A673 (cell line): ENCODE measurements around the gene SLC9A4.

Experiments
- EZH2 ChIP-seq: fragments of 200-600 bp; sonication (generic); IDR thresholded peaks from 2 replicates; pipeline ENCODE4 v1.6.1; 2017; ENCODE audit warnings: borderline replicate concordance, low read depth, mild to moderate bottlenecking, mixed read lengths, antibody characterized with exemption, low read length; ENCODE audit not compliant: poor library complexity, severe bottlenecking
- TF ChIP-seq, protein P1 (sequence below): fragments of 300-800, 200-600 bp; sonication (generic); conservative IDR thresholded peaks from 2 replicates; pipeline ENCODE4 v1.5.1; 2017; ENCODE audit warnings: low read depth, mild to moderate bottlenecking, antibody characterized with exemption, low read length, moderate library complexity, mixed read lengths

DNA sequence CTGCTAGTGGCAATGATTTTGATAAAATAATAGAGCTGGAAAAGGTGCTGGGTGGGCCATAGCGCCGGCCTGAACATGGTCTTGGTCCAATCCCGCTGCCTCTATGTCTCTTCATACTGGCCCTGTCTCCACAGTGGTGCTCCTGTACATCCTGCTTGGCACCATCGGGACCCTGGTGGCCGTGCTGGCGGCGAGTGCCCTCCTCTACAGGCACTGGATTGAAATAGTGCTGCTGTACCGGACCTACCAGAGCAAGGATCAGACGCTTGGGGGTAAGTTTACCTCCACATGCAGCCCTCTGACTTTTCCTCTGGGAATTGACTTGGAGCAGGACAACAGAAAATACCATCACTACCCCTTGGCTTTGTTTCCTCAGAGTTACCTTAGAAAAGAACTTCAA, 26.1 kb upstream of the SLC9A4 start:
- TF ChIP-seq, protein P1, sequence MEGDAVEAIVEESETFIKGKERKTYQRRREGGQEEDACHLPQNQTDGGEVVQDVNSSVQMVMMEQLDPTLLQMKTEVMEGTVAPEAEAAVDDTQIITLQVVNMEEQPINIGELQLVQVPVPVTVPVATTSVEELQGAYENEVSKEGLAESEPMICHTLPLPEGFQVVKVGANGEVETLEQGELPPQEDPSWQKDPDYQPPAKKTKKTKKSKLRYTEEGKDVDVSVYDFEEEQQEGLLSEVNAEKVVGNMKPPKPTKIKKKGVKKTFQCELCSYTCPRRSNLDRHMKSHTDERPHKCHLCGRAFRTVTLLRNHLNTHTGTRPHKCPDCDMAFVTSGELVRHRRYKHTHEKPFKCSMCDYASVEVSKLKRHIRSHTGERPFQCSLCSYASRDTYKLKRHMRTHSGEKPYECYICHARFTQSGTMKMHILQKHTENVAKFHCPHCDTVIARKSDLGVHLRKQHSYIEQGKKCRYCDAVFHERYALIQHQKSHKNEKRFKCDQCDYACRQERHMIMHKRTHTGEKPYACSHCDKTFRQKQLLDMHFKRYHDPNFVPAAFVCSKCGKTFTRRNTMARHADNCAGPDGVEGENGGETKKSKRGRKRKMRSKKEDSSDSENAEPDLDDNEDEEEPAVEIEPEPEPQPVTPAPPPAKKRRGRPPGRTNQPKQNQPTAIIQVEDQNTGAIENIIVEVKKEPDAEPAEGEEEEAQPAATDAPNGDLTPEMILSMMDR, result no peak
- TF ChIP-seq EZH2, result no peak
